ENCODE measurements around the gene COX19.

- TF ChIP-seq RAD21 (IDR thresholded peaks at IDR 0.05; ENCODE audit: low read depth): no peak
- TF ChIP-seq YY1 (IDR thresholded peaks at IDR 0.05; ENCODE audit: extremely low read depth, insufficient replicate concordance, low read depth, low read length): no peak
- TF ChIP-seq SP1 (IDR thresholded peaks at IDR 0.05; ENCODE audit: low read depth): no peak
- TF ChIP-seq MAX (IDR thresholded peaks at IDR 0.05): no peak
- no peak for TF ChIP-seq EZH2 (IDR thresholded peaks at IDR 0.05)
- no peak for TF ChIP-seq CTCF (IDR thresholded peaks at IDR 0.05 in 2 of 3, conservative IDR thresholded peaks at IDR 0.05 in 1 of 3; ENCODE audit: borderline replicate concordance in 1 of 3, insufficient read depth in 1 of 3, low read depth in 2 of 3, low read length in 2 of 3)
- no peak for TF ChIP-seq POLR2A (IDR thresholded peaks at IDR 0.05; ENCODE audit: borderline replicate concordance, extremely low read depth, insufficient read depth, insufficient read length)
- TF ChIP-seq POLR2AphosphoS5 (IDR thresholded peaks at IDR 0.05; ENCODE audit: low read depth, low read length): no peak
- no peak for TF ChIP-seq FOSL1 (IDR thresholded peaks at IDR 0.05; ENCODE audit: low read depth)
- TF ChIP-seq SIN3A (IDR thresholded peaks at IDR 0.05; ENCODE audit: low read depth): no peak
- no peak for TF ChIP-seq EGR1 (IDR thresholded peaks at IDR 0.05; ENCODE audit: low read depth)
- TF ChIP-seq CBX3 (IDR thresholded peaks at IDR 0.05; ENCODE audit: low read depth): no peak
- TF ChIP-seq REST (IDR thresholded peaks at IDR 0.05; ENCODE audit: low read depth): no peak
Measured at GRCh38 chr7:1012004-1012715, 36.8 kb upstream of the COX19 start.

Data from HCT116 (cell line).